Measurements from ENCODE around the gene PTDSS2. TPM values are rescaled to one million over a fixed set of nuclear protein-coding genes. Genes with fewer than 3 reads are reported as not detected.

Gene PTDSS2
- total RNA-seq, 6 experiments from 2014 or later: 8.4 to 21.9 (median 11.4) TPM

- Histone ChIP-seq H3K4me3 (no peak overlapping the region), H3K36me3 (peaks cover 7 to 58% (median 40%) of the 10 kb centered on the region in 4 donors), H3K4me1 (no peaks in the 10 kb centered on the region), H3K27me3 (no peaks in the 10 kb centered on the region), H3K9me3 (no peaks in the 10 kb centered on the region), H3K27ac (no peak overlapping the region)
- ATAC-seq: no peak
- intact Hi-C loops (cut with DNase I): no loop called here
- 96% methylated on average over 25 of the region's 34 CpGs for WGBS (ENCODE audit: insufficient coverage, low coverage, low lambda C conversion rate, missing lambda C conversion rate)
- DNase-seq: no peak
- TF ChIP-seq CTCF (IDR thresholded peaks at IDR 0.05) (no peak), POLR2A (IDR thresholded peaks at IDR 0.05) (no peak)
Observed at GRCh38 chr11:496834-497564, 46.9 kb downstream of the PTDSS2 start.

GRCh38 chr11:497565-498296, 47.7 kb downstream of the PTDSS2 start:
- H3K9me3 ChIP-seq: no peaks in the 10 kb centered on the region
- DNase-seq (no peak), ATAC-seq (no peak)
- intact Hi-C loops (cut with DNase I): no loop called here
- H3K4me3 ChIP-seq: no peak overlapping the region
- no peaks in the 10 kb centered on the region for H3K27me3 ChIP-seq
- no peak overlapping the region for H3K27ac ChIP-seq
- H3K4me1 ChIP-seq: no peaks in the 10 kb centered on the region
- WGBS (ENCODE audit: insufficient coverage, low coverage, low lambda C conversion rate, missing lambda C conversion rate): 97% methylated on average over 24 of the region's 31 CpGs
- H3K36me3 ChIP-seq: peaks cover 7 to 58% (median 40%) of the 10 kb centered on the region in 4 donors
- TF ChIP-seq POLR2A (IDR thresholded peaks at IDR 0.05) (no peak), CTCF (IDR thresholded peaks at IDR 0.05) (no peak)

- ATAC-seq (no peak), DNase-seq (no peak)
- Histone ChIP-seq H3K36me3 (peaks cover 7 to 58% (median 40%) of the 10 kb centered on the region in 4 donors), H3K9me3 (no peaks in the 10 kb centered on the region), H3K27me3 (no peaks in the 10 kb centered on the region), H3K4me3 (no peak overlapping the region), H3K27ac (no peak overlapping the region), H3K4me1 (peaks cover 0 to 5% (median 0%) of the 10 kb centered on the region in 4 donors)
- no peak for TF ChIP-seq POLR2A (IDR thresholded peaks at IDR 0.05)
- TF ChIP-seq CTCF (IDR thresholded peaks at IDR 0.05): no peak
- intact Hi-C loops (cut with DNase I): no loop called here
- 100% methylated on average over 1 of the region's 39 CpGs for WGBS (ENCODE audit: insufficient coverage, low coverage, low lambda C conversion rate, missing lambda C conversion rate)
Observed at GRCh38 chr11:498297-499181, 48.5 kb downstream of the PTDSS2 start.

GRCh38 chr11:499201-500076, 49.4 kb downstream of the PTDSS2 start:
- Histone ChIP-seq H3K27ac (no peak overlapping the region), H3K9me3 (no peaks in the 10 kb centered on the region), H3K36me3 (peaks cover 7 to 54% (median 38%) of the 10 kb centered on the region in 4 donors), H3K27me3 (no peaks in the 10 kb centered on the region), H3K4me3 (no peak overlapping the region), H3K4me1 (peaks cover 0 to 10% (median 0%) of the 10 kb centered on the region in 4 donors)
- intact Hi-C loops (cut with DNase I): no loop called here
- WGBS (ENCODE audit: insufficient coverage, low coverage, low lambda C conversion rate, missing lambda C conversion rate): no CpG with 5 or more reads among the region's 24 CpGs
- TF ChIP-seq CTCF (IDR thresholded peaks at IDR 0.05): no peak
- no peak for TF ChIP-seq POLR2A (IDR thresholded peaks at IDR 0.05)
- DNase-seq: no peak
- no peak for ATAC-seq

All from right lobe of liver (tissue), 6 donors.